Mesenchymal stem cell (in vitro differentiated cells and primary cell): ENCODE measurements around the gene MSMO1.
A peak's percentile ranks its signal among the peaks of the same experiment; 100 is the strongest.

Experiments used
- DNase-seq: peaks from one replicate; pipeline ENCODE4 v3.0.0-alpha.2; 2013
- H2AFZ ChIP-seq: one replicate; pipeline ENCODE4 v1.6.1; 2013; ENCODE audit warnings: low read depth, mild to moderate bottlenecking, control low read depth, inconsistent platforms, low read length, moderate library complexity
- H2AK5ac ChIP-seq: 2 replicates; pipeline ENCODE4 v1.6.1; 2013; ENCODE audit warnings: low read length, moderate library complexity, mild to moderate bottlenecking, inconsistent platforms; ENCODE audit not compliant: severe bottlenecking
- H2BK120ac ChIP-seq: one replicate; pipeline ENCODE4 v1.6.1; 2013; ENCODE audit warnings: low read depth, mild to moderate bottlenecking, inconsistent platforms, low read length, moderate library complexity
- H2BK12ac ChIP-seq, 2 experiments: one replicate each; pipeline ENCODE4 v1.6.1; 2013; ENCODE audit warnings: inconsistent platforms in 2 of 2, low read length in 2 of 2, mild to moderate bottlenecking in 2 of 2, moderate library complexity in 2 of 2, control low read depth in 1 of 2
- H2BK15ac ChIP-seq: one replicate; pipeline ENCODE4 v1.6.1; 2013; ENCODE audit warnings: mild to moderate bottlenecking, low read depth, inconsistent platforms; ENCODE audit not compliant: poor library complexity, severe bottlenecking
- H2BK5ac ChIP-seq: 2 replicates; pipeline ENCODE4 v1.6.1; 2013; ENCODE audit warnings: low read depth, mild to moderate bottlenecking, low read length, control low read depth, inconsistent platforms; ENCODE audit not compliant: poor library complexity, severe bottlenecking
- H3K14ac ChIP-seq, 2 experiments: one replicate each; pipeline ENCODE4 v1.6.1; 2013; ENCODE audit warnings: inconsistent platforms in 2 of 2, low read length in 2 of 2, control low read depth in 1 of 2, mild to moderate bottlenecking in 1 of 2, moderate library complexity in 1 of 2
- H3K18ac ChIP-seq, 2 experiments: one replicate each; pipeline ENCODE4 v1.6.1; 2013; ENCODE audit warnings: inconsistent platforms in 2 of 2, low read length in 2 of 2, control low read depth in 1 of 2, low read depth in 1 of 2, mild to moderate bottlenecking in 1 of 2
- H3K23ac ChIP-seq, 2 experiments: one replicate each; pipeline ENCODE4 v1.6.1; 2013; ENCODE audit warnings: inconsistent platforms in 2 of 2, low read length in 2 of 2, mild to moderate bottlenecking in 2 of 2, moderate library complexity in 2 of 2, control low read depth in 1 of 2
- H3K27ac ChIP-seq: 2 replicates; pipeline ENCODE4 v1.5.1; 2013; ENCODE audit warnings: mild to moderate bottlenecking, moderate library complexity, low read length, control low read depth, inconsistent platforms; ENCODE audit not compliant: poor library complexity, severe bottlenecking
- H3K27me3 ChIP-seq, 2 experiments: 2 replicates each; pipeline versions ENCODE4 v1.6.1 to v1.7.0; 2013; ENCODE audit warnings: low read length in 2 of 2, mild to moderate bottlenecking in 2 of 2, moderate library complexity in 2 of 2, control low read depth in 1 of 2, inconsistent platforms in 1 of 2; ENCODE audit not compliant: control insufficient read depth in 1 of 2, insufficient read depth in 1 of 2
- H3K36me3 ChIP-seq, 2 experiments: 2 replicates each; pipeline versions ENCODE4 v1.6.1 to v1.7.0; 2013; ENCODE audit warnings: low read length in 2 of 2, control low read depth in 1 of 2, inconsistent platforms in 1 of 2, low read depth in 1 of 2, mild to moderate bottlenecking in 1 of 2; ENCODE audit not compliant: insufficient read depth in 2 of 2, control insufficient read depth in 1 of 2
- H3K4ac ChIP-seq, 2 experiments: one replicate each; pipeline ENCODE4 v1.6.1; 2013; ENCODE audit warnings: inconsistent platforms in 2 of 2, low read length in 2 of 2, mild to moderate bottlenecking in 2 of 2, moderate library complexity in 2 of 2, control low read depth in 1 of 2, low read depth in 1 of 2
- H3K4me1 ChIP-seq: 2 replicates; pipeline ENCODE4 v1.6.1; 2013; ENCODE audit warnings: low read depth, low read length, control low read depth; ENCODE audit not compliant: control insufficient read depth, insufficient read depth
- H3K4me2 ChIP-seq: 2 replicates; pipeline ENCODE4 v1.6.1; 2013; ENCODE audit warnings: low read length, mild to moderate bottlenecking, inconsistent platforms; ENCODE audit not compliant: poor library complexity, severe bottlenecking
- H3K4me3 ChIP-seq, 2 experiments: 2 replicates each; pipeline versions ENCODE4 v1.5.1 to v1.7.0; 2013; ENCODE audit warnings: low read length in 2 of 2, mild to moderate bottlenecking in 2 of 2, control low read depth in 1 of 2, low read depth in 1 of 2; ENCODE audit not compliant: insufficient read depth in 1 of 2
- H3K79me1 ChIP-seq: replicated peaks from 2 replicates; pipeline ENCODE4 v1.6.1; 2013; ENCODE audit warnings: mild to moderate bottlenecking, control low read depth, low read length, inconsistent platforms; ENCODE audit not compliant: poor library complexity, severe bottlenecking
- H3K9ac ChIP-seq: 2 replicates; pipeline ENCODE4 v1.7.0; 2013; ENCODE audit warnings: mild to moderate bottlenecking, low read length, moderate library complexity
- H3K9me3 ChIP-seq: 2 replicates; pipeline ENCODE4 v1.7.0; 2013; ENCODE audit warnings: mild to moderate bottlenecking, low read length; ENCODE audit not compliant: control insufficient read depth
- H4K8ac ChIP-seq: one replicate; pipeline ENCODE4 v1.6.1; 2013; ENCODE audit warnings: inconsistent platforms, mild to moderate bottlenecking, low read length, moderate library complexity
- H4K91ac ChIP-seq: one replicate; pipeline ENCODE4 v1.6.1; 2013; ENCODE audit warnings: mild to moderate bottlenecking, low read length, inconsistent platforms
- WGBS: methylation state at CpG from one replicate; pipeline ENCODE4 v1.1.7; 2013; ENCODE audit warnings: mixed read lengths; 5-methylcytosine and 5-hydroxymethylcytosine counted together

The MSMO1 gene

DNA sequence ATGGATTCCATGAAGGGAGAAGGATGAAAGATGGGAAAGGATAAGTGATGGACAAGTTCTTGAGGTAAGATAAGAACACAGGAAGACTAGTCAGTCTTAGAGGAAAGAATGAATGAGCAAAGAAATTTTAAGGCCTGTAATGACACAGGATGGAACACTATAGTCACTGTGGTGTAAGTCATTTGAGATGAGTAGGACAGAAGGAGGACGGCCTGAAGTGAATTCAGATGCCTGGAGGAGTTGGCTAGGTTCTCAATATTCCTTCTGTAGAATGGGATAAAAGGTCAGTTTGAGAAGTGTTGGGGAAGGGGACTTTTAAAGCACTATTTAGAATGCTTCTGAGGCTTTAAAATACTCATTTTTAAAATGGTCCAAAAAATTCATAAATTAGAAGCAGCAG, 3.9 kb downstream of the MSMO1 start:
- 16% methylated on average over 1 of the region's 1 CpG for WGBS
- Histone ChIP-seq H2BK5ac (no peak overlapping the region), H3K36me3 (peaks cover 8 to 50% of the 10 kb centered on the region in 2 experiments), H3K9ac (no peak overlapping the region), H4K8ac (no peak overlapping the region), H3K18ac (no peak overlapping the region), H4K91ac (no peak overlapping the region), H3K27me3 (no peaks in the 10 kb centered on the region), H2AFZ (no peak overlapping the region), H3K14ac (no peak overlapping the region), H3K27ac (no peak overlapping the region), H3K4me2 (no peak overlapping the region), H2BK15ac (no peak overlapping the region), H2BK12ac (no peak overlapping the region), H3K4me3 (peak overlapping the region in 1 of 2 experiments; percentile 27), H3K9me3 (no peaks in the 10 kb centered on the region), H2AK5ac (no peak overlapping the region), H3K79me1 (peaks cover 4% of the 10 kb centered on the region), H3K23ac (no peak overlapping the region), H3K4me1 (peaks cover 11% of the 10 kb centered on the region), H3K4ac (no peak overlapping the region), H2BK120ac (no peak overlapping the region)
- DNase-seq = peak; percentile 19

DNA sequence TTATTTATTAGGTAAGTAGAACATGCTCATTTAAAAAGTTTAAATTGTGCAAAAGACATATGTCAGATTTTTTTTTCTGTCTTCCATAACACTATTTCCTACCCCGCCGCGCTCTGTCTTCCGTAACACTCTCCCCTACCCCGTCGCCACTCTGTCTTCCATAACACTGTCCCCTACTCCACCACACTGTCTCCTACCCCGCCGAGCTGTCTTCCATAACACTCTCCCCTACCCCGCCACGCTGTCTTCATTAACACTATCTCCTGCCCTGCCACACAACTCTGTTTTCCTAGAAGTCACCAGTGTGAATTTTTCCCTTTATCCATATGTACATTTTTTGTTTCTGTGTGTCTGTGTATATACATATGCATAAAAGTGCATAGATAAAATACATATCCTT, 4.4 kb downstream of the MSMO1 start:
- no peak overlapping the region for H4K8ac ChIP-seq
- DNase-seq = no peak
- H2AK5ac ChIP-seq = no peak overlapping the region
- H3K4ac ChIP-seq = no peak overlapping the region
- H3K23ac ChIP-seq = no peak overlapping the region
- H3K18ac ChIP-seq = no peak overlapping the region
- peak overlapping the region; percentile 42 for H3K4me2 ChIP-seq
- H2AFZ ChIP-seq = no peak overlapping the region
- H3K14ac ChIP-seq = peak overlapping the region in 1 of 2 experiments; percentile 88
- H3K4me1 ChIP-seq = peaks cover 11% of the 10 kb centered on the region
- H2BK15ac ChIP-seq = no peak overlapping the region
- H4K91ac ChIP-seq = no peak overlapping the region
- WGBS = 63% methylated on average over 10 of the region's 10 CpGs
- no peak overlapping the region for H2BK120ac ChIP-seq
- H3K36me3 ChIP-seq = peaks cover 8 to 54% of the 10 kb centered on the region in 2 experiments
- no peak overlapping the region for H3K9ac ChIP-seq
- H3K79me1 ChIP-seq = peaks cover 4% of the 10 kb centered on the region
- H3K27ac ChIP-seq = no peak overlapping the region
- H2BK5ac ChIP-seq = no peak overlapping the region
- no peak overlapping the region for H2BK12ac ChIP-seq
- no peaks in the 10 kb centered on the region for H3K27me3 ChIP-seq
- H3K4me3 ChIP-seq = peak overlapping the region in 1 of 2 experiments; percentile 27
- no peaks in the 10 kb centered on the region for H3K9me3 ChIP-seq

DNA sequence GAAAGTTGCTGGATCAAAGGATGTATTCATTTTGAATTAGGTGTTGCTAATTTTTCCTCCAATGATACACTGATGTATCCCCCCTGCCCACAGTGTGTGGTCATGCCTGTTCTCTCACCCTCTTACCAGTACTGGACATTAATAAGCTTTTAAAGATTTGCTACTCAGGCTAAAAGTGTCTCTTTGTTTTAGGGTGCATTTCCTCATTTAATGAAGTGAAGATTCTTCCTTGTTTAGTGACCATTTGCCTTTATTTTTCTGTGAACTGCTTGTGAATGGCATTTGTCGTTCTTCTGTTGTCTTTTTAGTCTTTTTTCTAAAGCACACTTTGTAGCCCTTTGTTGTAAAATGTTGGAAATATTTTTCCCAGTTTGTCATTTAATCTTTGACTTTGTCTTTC, 5.0 kb downstream of the MSMO1 start:
- Histone ChIP-seq H3K4me1 (peaks cover 11% of the 10 kb centered on the region), H3K79me1 (peaks cover 6% of the 10 kb centered on the region), H3K4me2 (no peak overlapping the region), H4K8ac (no peak overlapping the region), H3K27ac (no peak overlapping the region), H3K9me3 (no peaks in the 10 kb centered on the region), H3K23ac (no peak overlapping the region), H3K14ac (no peak overlapping the region), H3K4ac (no peak overlapping the region), H3K4me3 (peak overlapping the region in 1 of 2 experiments; percentile 27), H4K91ac (no peak overlapping the region), H2BK5ac (no peak overlapping the region), H2AK5ac (no peak overlapping the region), H2BK120ac (no peak overlapping the region), H3K9ac (peak overlapping the region; percentile 46), H3K18ac (no peak overlapping the region), H3K27me3 (no peaks in the 10 kb centered on the region), H2BK12ac (no peak overlapping the region), H2AFZ (no peak overlapping the region), H2BK15ac (no peak overlapping the region), H3K36me3 (peaks cover 8 to 61% of the 10 kb centered on the region in 2 experiments)
- no peak for DNase-seq
- WGBS = no CpG with 5 or more reads among the region's 1 CpG

DNA sequence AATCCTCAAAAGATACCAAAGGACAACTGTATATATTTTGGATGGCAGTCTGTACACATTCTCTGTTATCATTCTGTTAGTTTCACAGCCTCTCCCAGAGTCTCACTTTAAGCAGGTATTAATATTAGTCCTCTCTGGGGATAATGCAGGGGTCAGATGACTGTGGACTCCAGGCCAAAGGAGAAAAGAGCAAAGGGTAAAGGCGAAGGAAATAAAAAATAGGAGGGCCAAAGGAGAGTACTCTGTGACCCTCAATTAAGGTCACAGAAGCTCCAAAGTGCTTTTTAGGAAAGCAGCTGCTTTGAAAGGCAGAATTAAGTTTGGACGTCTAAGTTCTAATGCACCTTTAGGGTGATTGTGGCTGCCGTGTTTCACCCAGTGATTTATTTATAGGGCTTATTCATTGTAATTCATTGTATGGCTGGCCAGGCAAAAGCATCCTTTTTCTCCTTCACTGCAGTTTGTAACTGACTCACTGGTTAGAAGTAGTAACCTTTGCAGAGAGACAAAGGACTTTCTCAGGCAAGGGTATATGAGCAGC, 7.8 kb downstream of the MSMO1 start:
- Histone ChIP-seq H2AK5ac (no peak overlapping the region), H3K4ac (no peak overlapping the region), H2AFZ (no peak overlapping the region), H2BK120ac (no peak overlapping the region), H2BK12ac (no peak overlapping the region), H3K27ac (no peak overlapping the region), H3K18ac (no peak overlapping the region), H3K9me3 (no peaks in the 10 kb centered on the region), H2BK15ac (no peak overlapping the region), H3K4me2 (no peak overlapping the region), H3K79me1 (peaks cover 10% of the 10 kb centered on the region), H2BK5ac (no peak overlapping the region), H3K4me1 (peaks cover 9% of the 10 kb centered on the region), H3K27me3 (no peaks in the 10 kb centered on the region), H3K9ac (peak overlapping the region; percentile 0), H3K14ac (no peak overlapping the region), H3K36me3 (peaks cover 11 to 87% of the 10 kb centered on the region in 2 experiments), H3K23ac (no peak overlapping the region), H4K8ac (no peak overlapping the region), H3K4me3 (no peak overlapping the region), H4K91ac (no peak overlapping the region)
- DNase-seq = no peak
- 74% methylated on average over 3 of the region's 3 CpGs for WGBS
